ENCODE data around the gene SLC22A15. TPM values are rescaled to one million over a fixed set of nuclear protein-coding genes. Genes with fewer than 3 reads are reported as not detected.

Gene SLC22A15
- 3.9 and 8.8 TPM in 2 replicates for total RNA-seq

DNA sequence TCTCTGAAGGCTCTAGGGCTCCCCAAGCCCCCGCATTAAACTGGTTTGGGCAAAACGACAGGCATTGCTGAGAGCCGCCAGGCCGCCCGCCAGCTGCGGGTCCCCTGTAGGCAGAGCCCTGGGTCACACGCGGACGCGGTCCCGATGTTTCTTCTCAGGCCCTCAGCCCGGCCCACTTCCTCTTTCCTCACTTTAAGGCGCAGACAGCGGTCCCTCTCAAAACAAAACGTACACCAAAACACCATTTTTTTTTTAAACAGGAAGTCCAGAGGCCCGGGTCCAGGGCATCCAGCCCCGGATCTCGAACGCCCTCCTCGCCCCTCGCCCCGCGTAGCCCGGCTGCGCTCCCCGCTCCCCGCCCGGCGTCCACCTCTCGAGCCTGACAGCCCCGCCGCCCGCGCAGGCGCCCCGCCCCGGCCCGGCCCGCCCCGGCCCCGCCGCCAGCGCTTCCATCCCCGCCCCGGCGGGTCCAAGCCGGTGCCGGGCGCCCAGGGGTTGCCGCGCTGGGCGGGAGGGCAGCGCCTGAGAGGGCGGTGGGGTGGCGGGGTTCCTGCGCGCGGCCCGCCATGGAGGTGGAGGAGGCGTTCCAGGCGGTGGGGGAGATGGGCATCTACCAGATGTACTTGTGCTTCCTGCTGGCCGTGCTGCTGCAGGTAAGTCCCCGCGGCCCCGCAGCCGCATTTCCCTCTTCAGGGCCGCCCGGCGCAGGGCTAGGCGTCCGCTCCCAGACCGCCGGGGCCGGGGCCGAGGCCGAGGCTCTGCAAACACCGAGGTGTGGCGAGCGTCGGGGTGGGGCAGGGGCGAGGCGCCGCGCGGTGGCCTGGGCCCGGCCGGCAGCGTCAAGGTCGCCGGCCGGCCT is at the start of gene SLC22A15:
Gene SLC22A15, plus strand, starts transcription at position 452 of the 859 bp plus-strand sequence. Its CDS starts 115 bp downstream, at position 567.

DNA sequence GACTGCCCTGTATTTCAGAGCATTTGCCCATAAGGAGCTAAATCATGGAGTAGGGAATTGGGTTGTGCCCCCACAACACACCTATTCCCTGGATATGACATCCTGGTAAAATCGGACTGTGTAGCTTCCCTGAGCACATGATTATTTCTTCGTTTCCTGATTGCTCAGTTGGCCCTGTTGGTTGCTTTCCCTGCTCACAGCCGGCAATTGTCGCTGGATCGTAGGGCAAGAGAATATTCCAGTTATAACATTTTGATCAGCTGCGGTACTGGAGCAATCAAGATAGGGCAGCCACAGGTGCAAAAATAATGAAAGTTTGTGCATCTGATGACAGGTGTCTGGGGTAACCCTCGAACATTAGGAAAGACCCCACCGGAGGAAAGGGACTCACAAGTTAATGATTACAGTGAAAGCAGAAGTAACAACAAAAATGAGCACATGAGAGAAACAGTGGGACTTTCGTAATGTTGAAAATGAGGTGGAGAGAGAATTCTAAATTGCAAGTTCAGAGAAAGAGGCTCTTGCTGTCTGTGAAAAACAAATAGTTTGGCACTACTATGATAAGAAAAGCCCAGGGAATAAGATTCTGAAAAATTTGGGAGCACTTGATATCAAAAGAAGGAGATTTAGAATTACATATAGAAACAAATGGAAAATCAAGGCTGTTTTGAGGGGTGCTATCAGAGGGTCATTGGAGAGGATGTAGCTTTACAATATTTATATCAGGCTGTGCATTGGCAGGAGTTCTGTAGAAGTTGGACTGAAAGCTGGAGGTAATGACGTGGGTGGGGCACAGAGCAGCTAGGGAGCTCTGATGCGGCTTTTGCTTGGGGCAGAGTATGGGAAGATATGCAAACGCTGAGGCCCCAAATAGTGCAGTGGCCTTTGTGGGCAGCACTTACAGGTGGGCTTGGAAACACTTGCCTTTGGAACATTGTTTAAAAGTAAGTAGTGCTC is 134.5 kb downstream of the SLC22A15 start, which contains the start of gene MAB21L3:
Gene MAB21L3, plus strand, starts transcription at position 833 of the 957 bp plus-strand sequence. CDS start 1,217 bp downstream, outside the sequence.

Other genes starting within 250 kb of the SLC22A15 start
- 0.54 TPM in 1 of 2 replicates, not detected in the other for gene CASQ2, start 207.8 kb upstream of the SLC22A15 start, total RNA-seq
- gene NHLH2, start 135.4 kb upstream of the SLC22A15 start, total RNA-seq = under 0.01 TPM in 1 of 2 replicates, not detected in the other
- gene MAB21L3, start 134.9 kb downstream of the SLC22A15 start, total RNA-seq = 0.11 TPM in 1 of 2 replicates, not detected in the other